Measurements from ENCODE around the gene CNPY2.

The CNPY2 gene

DNA sequence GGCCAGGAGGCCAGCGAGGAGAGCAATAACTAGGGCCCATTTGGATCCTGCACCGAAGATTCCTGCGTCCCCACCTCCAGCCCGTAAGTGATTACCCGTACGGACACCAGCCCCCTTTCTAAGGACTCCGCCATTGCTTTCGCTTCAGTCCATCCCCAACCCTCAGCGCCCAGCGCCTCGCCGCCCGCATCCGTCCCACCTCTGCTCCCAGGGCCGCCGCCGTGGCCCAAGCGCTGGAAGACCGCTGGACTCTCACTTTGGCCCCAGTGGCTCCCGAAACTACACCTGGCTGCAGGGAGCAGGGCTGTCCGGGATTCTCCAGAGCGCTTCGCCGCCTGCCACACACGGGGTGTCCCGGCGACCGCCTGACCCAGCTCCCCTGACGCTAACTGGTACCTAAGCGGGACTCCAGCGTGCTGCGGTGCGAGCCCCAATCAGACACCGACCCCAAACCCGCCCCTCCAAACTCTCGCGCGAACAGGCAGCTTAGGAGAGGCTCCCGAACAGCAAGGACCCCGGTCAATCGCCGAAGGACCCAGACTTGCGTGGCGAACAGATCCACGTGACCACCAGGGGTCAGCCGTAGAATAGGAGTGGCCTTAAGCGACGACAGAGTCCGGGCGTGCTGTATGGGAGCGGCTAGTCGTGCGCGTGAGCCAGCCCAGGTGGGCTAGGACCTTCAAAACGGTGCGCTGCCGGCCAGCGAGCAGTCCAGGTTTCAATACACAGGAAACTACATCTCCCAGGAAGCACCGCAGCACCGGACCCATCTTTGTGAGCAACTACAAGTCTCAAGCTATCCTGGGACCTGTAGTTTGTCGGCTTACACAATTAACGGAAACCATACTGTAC lies at the start of gene CNPY2:
TSS of gene CNPY2 (minus strand) at position 367 of the 852 bp plus-strand sequence. CDS start 771 bp downstream, outside the sequence.
- ATAC-seq, result peak; percentile 96
- TF ChIP-seq ZNF70 (CRISPR knock-in tag; IDR thresholded peaks at IDR 0.05) (no peak), TCF4 (CRISPR knock-in tag; IDR thresholded peaks at IDR 0.05; ENCODE audit: borderline replicate concordance) (no peak), GLIS3 (CRISPR knock-in tag; IDR thresholded peaks at IDR 0.05) (peak; percentile 29; the same call in 1 of the 2 replicates)

- TF ChIP-seq POU6F1 (CRISPR knock-in tag; IDR thresholded peaks at IDR 0.05; ENCODE audit: borderline replicate concordance, low read depth), result no peak
- TF ChIP-seq RARB (CRISPR knock-in tag; IDR thresholded peaks at IDR 0.05), result no peak
- TF ChIP-seq ZNF70 (CRISPR knock-in tag; IDR thresholded peaks at IDR 0.05), result no peak
- no peak for TF ChIP-seq CSRNP3 (CRISPR knock-in tag; IDR thresholded peaks at IDR 0.05)
- TF ChIP-seq GLIS3 (CRISPR knock-in tag; IDR thresholded peaks at IDR 0.05), result no peak
- TF ChIP-seq TCF4 (CRISPR knock-in tag; IDR thresholded peaks at IDR 0.05; ENCODE audit: borderline replicate concordance), result no peak
- TF ChIP-seq, protein P1, sequence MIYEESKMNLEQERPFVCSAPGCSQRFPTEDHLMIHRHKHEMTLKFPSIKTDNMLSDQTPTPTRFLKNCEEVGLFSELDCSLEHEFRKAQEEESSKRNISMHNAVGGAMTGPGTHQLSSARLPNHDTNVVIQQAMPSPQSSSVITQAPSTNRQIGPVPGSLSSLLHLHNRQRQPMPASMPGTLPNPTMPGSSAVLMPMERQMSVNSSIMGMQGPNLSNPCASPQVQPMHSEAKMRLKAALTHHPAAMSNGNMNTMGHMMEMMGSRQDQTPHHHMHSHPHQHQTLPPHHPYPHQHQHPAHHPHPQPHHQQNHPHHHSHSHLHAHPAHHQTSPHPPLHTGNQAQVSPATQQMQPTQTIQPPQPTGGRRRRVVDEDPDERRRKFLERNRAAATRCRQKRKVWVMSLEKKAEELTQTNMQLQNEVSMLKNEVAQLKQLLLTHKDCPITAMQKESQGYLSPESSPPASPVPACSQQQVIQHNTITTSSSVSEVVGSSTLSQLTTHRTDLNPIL (CRISPR knock-in tag; IDR thresholded peaks at IDR 0.05; ENCODE audit: low read depth), result no peak
- no peak for TF ChIP-seq ZNF565 (CRISPR knock-in tag; conservative IDR thresholded peaks at IDR 0.05; ENCODE audit: low read depth)
- no peak for TF ChIP-seq OSR1 (CRISPR knock-in tag; IDR thresholded peaks at IDR 0.05)
- TF ChIP-seq BACH2 (CRISPR knock-in tag; IDR thresholded peaks at IDR 0.05; ENCODE audit: borderline replicate concordance), result no peak
- TF ChIP-seq SNAI2 (CRISPR knock-in tag; IDR thresholded peaks at IDR 0.05), result no peak
- no peak for TF ChIP-seq ZFP3 (CRISPR knock-in tag; IDR thresholded peaks at IDR 0.05)
- no peak for TF ChIP-seq ARNTL (CRISPR knock-in tag; IDR thresholded peaks at IDR 0.05; ENCODE audit: borderline replicate concordance, low read depth)
Measured at GRCh38 chr12:56362130-56363059, 46.6 kb upstream of the CNPY2 start, which contains the start of gene APOF. Gene APOF, minus strand, starts transcription at chr12:56362857. Its CDS starts 112 bp downstream, at chr12:56362745.

DNA sequence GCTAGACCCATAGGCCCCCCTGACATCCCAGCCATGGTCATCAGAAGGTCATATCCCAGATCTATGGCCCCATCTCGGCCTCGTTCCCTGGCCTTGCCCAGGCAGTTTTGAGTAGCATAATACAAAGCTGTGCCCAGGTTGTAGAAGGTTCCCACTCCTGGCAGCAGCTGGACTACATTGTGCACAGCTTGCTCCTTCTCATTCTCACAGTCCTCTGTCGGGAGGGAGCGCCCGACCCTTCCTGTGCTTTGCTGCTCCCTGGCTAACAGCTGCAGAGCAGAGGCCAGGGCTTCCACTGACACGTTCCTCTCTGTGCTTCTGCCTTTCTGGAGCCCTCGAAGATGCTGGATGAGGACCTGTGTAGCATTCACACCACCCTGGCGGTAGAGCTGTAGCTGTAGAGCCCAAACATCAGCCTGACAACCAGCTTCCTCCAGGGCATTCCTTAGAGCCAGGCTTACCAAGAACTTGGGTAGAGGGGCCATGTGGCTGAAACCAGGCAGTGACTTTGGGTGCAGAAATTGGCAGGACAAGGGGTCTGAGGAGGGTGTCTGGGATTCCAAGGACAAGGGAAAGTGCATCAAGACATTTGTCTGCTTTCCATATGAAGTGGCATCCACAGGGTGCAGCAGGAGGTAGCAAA lies 45.8 kb upstream of the CNPY2 start:
- TF ChIP-seq SNAI2 (CRISPR knock-in tag; IDR thresholded peaks at IDR 0.05) (no peak), CSRNP3 (CRISPR knock-in tag; IDR thresholded peaks at IDR 0.05) (no peak), ZNF565 (CRISPR knock-in tag; conservative IDR thresholded peaks at IDR 0.05; ENCODE audit: low read depth) (no peak), TSHZ2 (CRISPR knock-in tag; IDR thresholded peaks at IDR 0.05) (no peak)
- ATAC-seq, result no peak

More at GRCh38 chr12:56362130-56363059, 46.6 kb upstream of the CNPY2 start, which contains the start of gene APOF:
- ATAC-seq, result no peak
